Activated CD4-positive, alpha-beta memory T cell treated with anti-CD3 and anti-CD28 coated beads, Interleukin-2, amount 10 ng/mL, durations not matched to agents 7 days and 5 days (primary cell): ENCODE measurements around the gene MAPK4. TPM values are rescaled to one million over a fixed set of nuclear protein-coding genes. Genes with fewer than 3 reads are reported as not detected.
"Not testable (repeated sequence)": the region's sequence is repeated elsewhere in the genome, so short reads cannot be mapped to it uniquely, and the experiment has no call there.

ENCODE experiments used
- CTCF ChIA-PET: fragments of 350-600 bp; sonication (Branson Sonifier 250); formaldehyde crosslinking; loops from one replicate; lab custom pipeline; 2021; ENCODE audit warnings: antibody characterized with exemption, inconsistent platforms; lab: Charles Lee
- POLR2A ChIA-PET: fragments of 350-600 bp; sonication (Branson Sonifier 250); formaldehyde crosslinking; loops from one replicate; lab custom pipeline; 2021; ENCODE audit warnings: antibody characterized with exemption; lab: Charles Lee
- DNase-seq: peaks from one replicate; pipeline ENCODE4 v3.0.0-alpha.2; 2020
- H3K27ac Mint-ChIP-seq: one replicate; pipeline ENCODE4 v1.8.0; 2021; ENCODE audit warnings: mild to moderate bottlenecking, mixed read lengths
- H3K27me3 Mint-ChIP-seq: one replicate; pipeline ENCODE4 v1.8.0; 2021; ENCODE audit warnings: mixed read lengths
- H3K36me3 Mint-ChIP-seq: one replicate; pipeline ENCODE4 v1.8.0; 2021; ENCODE audit warnings: low read depth, mixed read lengths
- H3K4me1 Mint-ChIP-seq: one replicate; pipeline ENCODE4 v1.8.0; 2021; ENCODE audit warnings: mixed read lengths
- H3K4me3 Mint-ChIP-seq: one replicate; pipeline ENCODE4 v1.8.0; 2021; ENCODE audit warnings: mild to moderate bottlenecking, mixed read lengths
- H3K9me3 Mint-ChIP-seq: one replicate; pipeline ENCODE4 v1.8.0; 2021; ENCODE audit warnings: mixed read lengths
- total RNA-seq, 2 experiments: library from RNA; stranded (reverse); gene quantifications; one replicate each; pipeline ENCODE4 v1.2.3, GENCODE V29; 2021

The MAPK4 gene
- total RNA-seq, 2 experiments from 2014 or later = not detected

GRCh38 chr18:50754297-50754696, 194.4 kb downstream of the MAPK4 start:
- POLR2A ChIA-PET = no interaction called here
- no peaks in the 10 kb centered on the region for H3K36me3 Mint-ChIP-seq
- no peaks in the 10 kb centered on the region for H3K4me1 Mint-ChIP-seq
- H3K27me3 Mint-ChIP-seq = peaks cover 19% of the 10 kb centered on the region
- no peak overlapping the region for H3K27ac Mint-ChIP-seq
- DNase-seq = no peak
- H3K9me3 Mint-ChIP-seq = no peaks in the 10 kb centered on the region
- CTCF ChIA-PET = no interaction called here
- no peak overlapping the region for H3K4me3 Mint-ChIP-seq

GRCh38 chr18:50757358-50757757, 197.5 kb downstream of the MAPK4 start:
- CTCF ChIA-PET = no interaction called here
- Mint-ChIP-seq H3K36me3 (no peaks in the 10 kb centered on the region), H3K27me3 (peaks cover 11% of the 10 kb centered on the region), H3K4me1 (no peaks in the 10 kb centered on the region), H3K4me3 (no peak overlapping the region), H3K27ac (no peak overlapping the region), H3K9me3 (no peaks in the 10 kb centered on the region)
- no peak for DNase-seq
- POLR2A ChIA-PET = no interaction called here

- peaks cover 15% of the 10 kb centered on the region for H3K27me3 Mint-ChIP-seq
- ChIA-PET CTCF (no interaction called here), POLR2A (no interaction called here)
- H3K9me3 Mint-ChIP-seq = peaks cover 24% of the 10 kb centered on the region
- no peak overlapping the region for H3K4me3 Mint-ChIP-seq
- H3K36me3 Mint-ChIP-seq = no peaks in the 10 kb centered on the region
- DNase-seq = no peak
- no peaks in the 10 kb centered on the region for H3K4me1 Mint-ChIP-seq
- H3K27ac Mint-ChIP-seq = no peak overlapping the region
Measured at GRCh38 chr18:50769463-50769862, 209.6 kb downstream of the MAPK4 start.

GRCh38 chr18:50775207-50775606, 215.3 kb downstream of the MAPK4 start:
- no peak for DNase-seq
- no peaks in the 10 kb centered on the region for H3K36me3 Mint-ChIP-seq
- H3K27me3 Mint-ChIP-seq = peaks cover 17% of the 10 kb centered on the region
- no peak overlapping the region for H3K27ac Mint-ChIP-seq
- ChIA-PET POLR2A (no interaction called here), CTCF (no interaction called here)
- no peaks in the 10 kb centered on the region for H3K4me1 Mint-ChIP-seq
- no peak overlapping the region for H3K4me3 Mint-ChIP-seq
- H3K9me3 Mint-ChIP-seq = no peaks in the 10 kb centered on the region

- CTCF ChIA-PET = no interaction called here
- POLR2A ChIA-PET = no interaction called here
- peaks cover 20% of the 10 kb centered on the region for H3K27me3 Mint-ChIP-seq
- no peaks in the 10 kb centered on the region for H3K4me1 Mint-ChIP-seq
- H3K36me3 Mint-ChIP-seq = no peaks in the 10 kb centered on the region
- H3K4me3 Mint-ChIP-seq = no peak overlapping the region
- no peaks in the 10 kb centered on the region for H3K9me3 Mint-ChIP-seq
- DNase-seq = no peak
- H3K27ac Mint-ChIP-seq = no peak overlapping the region
Measured at GRCh38 chr18:50775726-50776125, 215.8 kb downstream of the MAPK4 start.

GRCh38 chr18:50776383-50776782, 216.5 kb downstream of the MAPK4 start:
- no peak for DNase-seq
- no peaks in the 10 kb centered on the region for H3K4me1 Mint-ChIP-seq
- H3K9me3 Mint-ChIP-seq = no peaks in the 10 kb centered on the region
- H3K27me3 Mint-ChIP-seq = peaks cover 22% of the 10 kb centered on the region
- no peak overlapping the region for H3K27ac Mint-ChIP-seq
- ChIA-PET POLR2A (no interaction called here), CTCF (no interaction called here)
- H3K4me3 Mint-ChIP-seq = no peak overlapping the region
- no peaks in the 10 kb centered on the region for H3K36me3 Mint-ChIP-seq

GRCh38 chr18:50779021-50779420, 219.1 kb downstream of the MAPK4 start:
- DNase-seq, H3K9me3 Mint-ChIP-seq, CTCF ChIA-PET, POLR2A ChIA-PET, H3K27ac Mint-ChIP-seq, H3K36me3 Mint-ChIP-seq, H3K4me3 Mint-ChIP-seq, H3K4me1 Mint-ChIP-seq: not testable (repeated sequence)
- H3K27me3 Mint-ChIP-seq = peaks cover 21% of the 10 kb centered on the region

Other genes with a start within 250 kb of the MAPK4 start
- gene SKA1, start 185.0 kb upstream of the MAPK4 start, total RNA-seq = 10 to 100 TPM; 44.6 to 45.6 TPM